HPDE6-E6E7 (cell line): Measurements from ENCODE around the gene CLHC1.
"Not testable (repeated sequence)": the region's sequence is repeated elsewhere in the genome, so short reads cannot be mapped to it uniquely, and the experiment has no call there.

ENCODE experiments used
- DNase-seq: peaks from one replicate; pipeline ENCODE4 v3.0.0; 2011; ENCODE audit warnings: missing footprints; ENCODE audit errors: extremely low spot score

Gene CLHC1

DNA sequence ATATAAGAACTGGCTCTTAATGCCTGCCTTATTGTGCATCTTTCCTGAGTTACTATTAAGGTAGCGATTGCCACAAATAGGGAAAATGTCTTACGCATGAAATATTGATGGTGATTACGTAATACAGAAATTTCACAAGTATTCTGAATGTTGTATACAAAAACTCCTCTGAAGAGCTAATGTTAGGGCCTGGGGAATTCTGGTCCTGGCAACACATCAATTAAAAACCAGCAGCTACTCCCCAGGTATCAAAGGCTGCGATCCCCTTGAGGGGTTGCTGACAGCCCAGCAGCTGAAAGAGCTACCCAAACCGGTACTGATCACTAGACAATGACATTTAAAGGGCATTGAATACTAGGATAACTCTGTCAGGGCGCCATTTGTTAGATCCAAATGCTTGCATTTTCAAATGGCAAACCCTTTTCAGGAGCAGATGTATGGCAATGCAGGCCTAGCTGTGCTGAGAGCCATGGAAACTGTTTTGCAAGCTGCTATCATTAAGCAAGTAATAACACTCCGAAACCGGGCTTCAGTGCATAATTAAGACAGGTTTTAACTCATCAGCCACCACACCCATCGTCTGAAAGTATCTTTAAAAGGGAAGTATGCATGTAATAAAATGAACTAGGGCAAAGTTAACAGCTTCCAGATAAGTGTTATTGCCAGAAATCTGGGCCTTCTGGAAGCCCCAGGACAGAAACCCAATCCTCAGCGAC lies 78.4 kb downstream of the CLHC1 start:
- no peak for DNase-seq

DNA sequence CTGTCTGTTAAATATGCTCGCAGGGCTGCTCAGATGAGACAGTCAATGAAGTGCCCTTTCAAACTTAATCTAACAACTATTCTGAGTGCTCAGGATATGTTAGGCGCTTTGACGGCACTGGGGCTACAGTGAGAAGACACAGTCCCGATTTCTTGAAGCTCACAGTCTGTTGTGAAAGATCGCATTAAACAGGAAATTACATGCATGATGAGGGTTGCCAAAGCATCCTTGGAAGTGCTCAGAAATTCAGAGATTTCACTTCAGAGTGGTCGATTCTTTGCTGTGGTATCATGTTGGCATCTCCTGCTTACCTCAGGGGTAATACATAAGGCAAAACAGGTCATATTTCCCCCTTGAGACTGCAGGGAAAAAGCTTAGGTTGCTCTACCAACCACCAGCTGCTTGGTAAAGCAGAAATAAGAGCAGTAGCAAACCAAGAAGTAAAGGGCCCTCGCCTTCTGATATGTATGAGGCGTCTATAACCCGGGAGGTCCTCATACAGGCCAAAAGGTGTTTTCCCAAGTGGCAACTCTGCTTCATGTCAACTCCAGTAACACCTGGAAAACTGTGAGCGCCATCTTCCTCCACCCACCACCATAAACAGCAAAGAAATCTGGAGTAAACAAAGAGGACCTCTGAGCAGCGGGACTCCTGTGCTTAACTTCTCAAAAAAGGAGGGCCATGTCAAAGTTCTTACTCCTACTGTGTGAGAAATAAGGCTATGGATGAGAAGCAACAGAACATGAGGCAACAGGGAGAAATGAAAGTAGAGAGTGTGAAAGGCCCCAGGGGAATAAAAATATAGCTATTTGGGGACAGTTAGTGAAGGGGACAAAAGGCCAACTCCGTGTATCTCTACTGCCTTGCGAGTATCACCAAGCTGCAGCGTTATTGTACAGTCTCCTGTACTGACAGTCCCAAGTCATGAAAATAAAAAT lies 79.3 kb downstream of the CLHC1 start:
- DNase-seq: no peak

GRCh38 chr2:55151733-55152433 lies 80.2 kb downstream of the CLHC1 start:
- DNase-seq: no peak

GRCh38 chr2:55150834-55151233 lies 81.3 kb downstream of the CLHC1 start:
- no peak for DNase-seq

GRCh38 chr2:55148269-55148668 lies 83.8 kb downstream of the CLHC1 start:
- peak; percentile 53 for DNase-seq

- DNase-seq: no peak
Observed at GRCh38 chr2:55147531-55147930, 84.6 kb downstream of the CLHC1 start.

GRCh38 chr2:55147041-55147440 lies 85.1 kb downstream of the CLHC1 start:
- DNase-seq: no peak

GRCh38 chr2:55146263-55146662 lies 85.8 kb downstream of the CLHC1 start:
- DNase-seq: no peak

GRCh38 chr2:55144922-55145820 lies 86.9 kb downstream of the CLHC1 start:
- no peak for DNase-seq

- not testable (repeated sequence) for DNase-seq
Observed at GRCh38 chr2:55143706-55144105, 88.4 kb downstream of the CLHC1 start.

DNA sequence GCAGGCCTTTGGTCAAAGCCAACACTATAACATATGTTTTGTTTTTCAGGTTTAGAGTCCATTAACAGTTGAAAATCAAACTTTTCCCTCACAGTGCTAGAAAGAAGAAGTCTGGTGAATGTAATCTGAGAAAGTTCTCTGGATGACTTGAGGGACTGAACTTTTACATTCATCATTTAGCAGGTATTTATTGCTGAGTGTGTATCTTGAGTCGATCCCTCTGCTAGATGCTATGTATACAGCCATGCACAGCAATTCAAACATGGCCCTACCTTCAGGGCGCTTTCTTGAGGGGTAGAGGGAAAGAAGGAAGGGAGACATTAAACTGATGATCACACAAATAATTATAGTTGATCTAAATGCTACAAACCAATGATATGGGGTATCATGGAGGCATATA lies 89.6 kb downstream of the CLHC1 start:
- DNase-seq: no peak

DNA sequence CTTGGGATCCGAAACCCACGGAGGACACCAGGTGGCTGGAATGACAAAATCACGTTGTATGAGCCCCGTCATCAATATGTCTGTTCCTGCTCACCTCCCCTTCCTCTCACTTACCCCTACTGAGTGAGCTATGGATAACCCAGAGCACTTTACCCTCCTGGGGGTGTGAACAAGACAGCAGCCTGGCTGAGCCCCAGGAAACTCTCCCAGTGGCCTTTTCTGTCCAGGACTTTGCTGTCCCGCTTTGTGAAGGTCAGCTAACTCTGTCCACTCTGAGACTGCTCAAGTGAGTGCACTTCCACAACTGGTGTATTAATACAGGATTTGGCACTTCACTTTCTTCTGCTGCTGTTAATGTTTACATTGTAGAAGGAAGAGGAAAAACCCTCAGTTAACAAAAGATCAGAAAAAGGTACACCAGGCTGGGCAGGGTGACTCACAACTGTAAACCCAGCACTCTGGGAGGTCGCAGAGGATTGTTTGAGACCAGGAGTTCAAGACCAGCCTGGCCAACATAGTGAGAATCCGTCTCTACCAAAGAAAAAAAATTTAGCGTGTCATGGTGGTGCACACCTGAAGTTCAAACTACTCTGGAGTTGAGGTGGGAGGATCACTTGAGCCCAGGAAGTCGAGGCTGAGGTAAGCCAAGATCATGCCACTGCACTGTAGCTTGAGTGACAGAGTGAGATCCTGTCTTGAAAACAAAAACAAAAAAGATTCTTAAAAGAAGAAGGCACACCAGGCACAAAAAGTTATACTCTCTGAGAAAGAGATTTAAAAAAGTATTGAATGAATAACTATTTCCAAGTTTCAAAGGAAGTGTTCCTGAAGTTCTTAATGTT lies 90.3 kb downstream of the CLHC1 start:
- no peak for DNase-seq

- DNase-seq: no peak
Observed at GRCh38 chr2:55140316-55141219, 91.5 kb downstream of the CLHC1 start.

DNA sequence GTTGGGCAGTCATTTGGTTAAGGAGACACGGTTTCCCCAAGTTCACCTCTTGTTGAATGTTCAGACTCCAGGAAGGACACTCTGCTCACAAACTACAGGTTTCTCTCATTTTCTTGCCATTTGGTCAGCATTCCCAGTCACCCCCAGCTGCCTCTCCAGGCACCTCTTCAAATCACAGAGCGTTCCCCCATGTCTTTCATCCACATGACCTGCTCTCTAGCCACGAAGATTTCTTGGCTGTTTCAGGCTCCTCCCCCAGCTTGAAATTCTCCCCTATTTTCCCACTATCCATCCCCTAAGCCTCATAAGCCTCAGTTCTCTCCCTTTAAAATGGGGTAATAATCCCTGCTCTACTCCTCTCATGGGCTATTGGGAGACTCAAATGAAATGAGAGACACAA lies 92.8 kb downstream of the CLHC1 start:
- DNase-seq: no peak

- no peak for DNase-seq
Observed at GRCh38 chr2:55138882-55139229, 93.2 kb downstream of the CLHC1 start.

DNA sequence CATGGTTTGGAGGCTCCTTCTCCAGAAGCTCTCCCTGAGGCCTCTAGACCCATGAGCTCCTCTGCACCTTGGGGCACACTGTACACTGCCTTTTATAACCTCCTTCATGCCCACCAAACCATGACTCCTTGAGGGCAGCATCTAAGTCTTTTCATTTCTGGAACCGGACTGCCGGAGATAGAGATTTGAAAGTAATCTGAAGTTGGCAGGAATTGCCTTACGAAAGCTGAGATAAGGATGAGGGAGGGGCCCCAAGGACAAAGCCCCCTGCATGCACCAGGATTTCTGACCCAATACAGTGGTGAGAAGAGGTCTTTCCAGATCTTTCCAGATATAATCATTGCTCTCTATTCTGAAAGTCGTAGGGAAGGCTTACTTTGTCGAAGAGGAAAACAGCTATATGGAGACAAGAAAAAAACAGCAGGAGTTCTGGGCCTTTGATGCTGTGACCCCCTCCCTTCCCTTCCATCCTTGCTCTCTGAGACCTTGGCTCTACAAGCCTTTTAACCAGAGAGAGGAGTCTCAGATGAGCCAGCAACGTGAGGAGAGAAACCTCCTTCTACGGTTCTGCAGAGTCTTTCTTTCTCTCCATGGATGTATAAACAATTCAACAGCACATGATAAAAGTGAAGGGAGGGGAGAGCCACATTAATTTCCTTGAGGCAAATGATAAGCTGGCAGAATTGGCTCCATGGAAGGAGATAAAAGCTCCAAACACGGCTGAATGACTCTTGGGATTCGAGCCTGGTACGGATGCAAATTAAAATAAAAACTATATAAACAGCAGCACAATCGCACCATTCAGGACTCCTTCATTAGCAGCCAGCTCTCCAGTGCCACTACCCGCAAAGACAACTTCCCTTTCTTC lies 93.8 kb downstream of the CLHC1 start:
- no peak for DNase-seq

DNA sequence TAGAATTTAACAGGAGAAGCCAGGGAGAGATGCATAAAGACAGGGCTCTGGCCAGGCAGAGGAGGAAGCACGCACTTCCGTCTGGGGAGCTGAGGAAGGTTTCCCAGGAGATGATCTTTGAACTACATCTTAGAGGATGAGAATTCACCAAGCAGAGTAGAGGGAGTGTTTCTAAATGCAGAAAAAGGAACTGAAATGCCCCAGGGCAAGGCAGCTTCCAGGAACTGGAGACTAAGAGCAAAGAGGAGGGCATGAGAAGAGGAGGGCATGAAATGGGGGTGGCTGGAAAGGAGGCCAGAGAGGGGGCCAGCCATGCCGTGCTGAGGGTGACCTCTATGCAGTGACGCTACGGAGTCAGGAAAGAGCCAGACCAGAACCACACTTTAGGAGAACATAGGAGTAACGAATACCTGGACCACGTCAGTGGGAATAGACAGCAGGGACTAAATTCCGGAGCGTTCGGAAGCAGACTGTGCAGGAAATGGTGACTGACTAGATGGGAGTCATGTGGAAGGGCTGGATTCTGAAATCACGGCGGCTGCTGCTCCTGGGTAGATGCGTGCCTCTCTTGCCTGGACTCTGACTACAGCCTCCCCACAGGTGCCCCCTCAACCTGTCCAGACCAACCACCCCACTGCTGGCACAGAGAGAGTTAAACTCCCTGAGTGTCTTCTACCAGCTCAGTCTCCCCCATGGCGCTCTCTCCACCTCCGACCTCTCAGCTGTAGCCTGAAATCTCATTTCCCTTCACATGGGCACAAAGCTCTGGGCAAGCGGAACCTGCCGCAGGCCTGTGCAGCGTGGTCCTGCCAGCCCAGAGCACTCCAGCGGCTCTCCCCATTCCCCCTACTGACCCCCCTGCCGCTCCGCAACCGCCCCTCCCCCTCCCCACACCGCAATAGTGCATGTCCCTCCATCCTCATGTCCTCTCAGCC lies 94.8 kb downstream of the CLHC1 start:
- DNase-seq: no peak
